AG10803 (cell line): ENCODE measurements around the gene SLC17A4.
A peak's percentile ranks its signal among the peaks of the same experiment; 100 is the strongest.

Experiments used
- DNase-seq: peaks from one replicate; pipeline ENCODE4 v3.0.0; 2010; ENCODE audit warnings: low read depth
- H3K4me3 ChIP-seq: 2 replicates; pipeline ENCODE4 v1.5.1; 2011; ENCODE audit warnings: mild to moderate bottlenecking, low read length, control low read depth
- TF ChIP-seq, protein P1 (sequence below): conservative IDR thresholded peaks from 2 replicates; pipeline ENCODE4 v1.5.1; 2011; ENCODE audit warnings: mild to moderate bottlenecking, low read length, control low read depth, inconsistent platforms

Gene SLC17A4

DNA sequence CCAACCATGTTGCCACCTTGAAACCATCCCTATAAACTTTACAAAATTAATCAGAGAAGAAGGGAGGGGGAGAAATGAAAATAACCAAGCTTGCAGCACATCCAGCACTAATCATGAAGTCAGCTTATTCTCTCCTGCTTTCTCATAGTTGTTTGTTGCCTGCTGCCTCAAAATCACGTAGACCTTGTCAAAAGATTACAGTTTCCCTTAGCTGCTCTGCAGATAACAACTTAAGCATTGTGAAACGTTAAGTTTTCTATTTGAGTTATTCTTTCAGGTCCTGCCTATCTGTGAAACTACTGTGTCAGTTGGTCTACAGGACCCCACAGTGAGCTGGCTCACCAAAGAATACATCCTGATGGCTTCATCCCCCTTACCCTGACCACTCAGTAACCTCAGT lies 32.9 kb downstream of the SLC17A4 start:
- no peak overlapping the region for H3K4me3 ChIP-seq
- TF ChIP-seq, protein P1, sequence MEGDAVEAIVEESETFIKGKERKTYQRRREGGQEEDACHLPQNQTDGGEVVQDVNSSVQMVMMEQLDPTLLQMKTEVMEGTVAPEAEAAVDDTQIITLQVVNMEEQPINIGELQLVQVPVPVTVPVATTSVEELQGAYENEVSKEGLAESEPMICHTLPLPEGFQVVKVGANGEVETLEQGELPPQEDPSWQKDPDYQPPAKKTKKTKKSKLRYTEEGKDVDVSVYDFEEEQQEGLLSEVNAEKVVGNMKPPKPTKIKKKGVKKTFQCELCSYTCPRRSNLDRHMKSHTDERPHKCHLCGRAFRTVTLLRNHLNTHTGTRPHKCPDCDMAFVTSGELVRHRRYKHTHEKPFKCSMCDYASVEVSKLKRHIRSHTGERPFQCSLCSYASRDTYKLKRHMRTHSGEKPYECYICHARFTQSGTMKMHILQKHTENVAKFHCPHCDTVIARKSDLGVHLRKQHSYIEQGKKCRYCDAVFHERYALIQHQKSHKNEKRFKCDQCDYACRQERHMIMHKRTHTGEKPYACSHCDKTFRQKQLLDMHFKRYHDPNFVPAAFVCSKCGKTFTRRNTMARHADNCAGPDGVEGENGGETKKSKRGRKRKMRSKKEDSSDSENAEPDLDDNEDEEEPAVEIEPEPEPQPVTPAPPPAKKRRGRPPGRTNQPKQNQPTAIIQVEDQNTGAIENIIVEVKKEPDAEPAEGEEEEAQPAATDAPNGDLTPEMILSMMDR: no peak
- DNase-seq: no peak

GRCh38 chr6:25788305-25788922 lies 33.9 kb downstream of the SLC17A4 start:
- peak; percentile 60 for DNase-seq
- TF ChIP-seq, protein P1: peak; percentile 73
- H3K4me3 ChIP-seq: no peak overlapping the region

DNA sequence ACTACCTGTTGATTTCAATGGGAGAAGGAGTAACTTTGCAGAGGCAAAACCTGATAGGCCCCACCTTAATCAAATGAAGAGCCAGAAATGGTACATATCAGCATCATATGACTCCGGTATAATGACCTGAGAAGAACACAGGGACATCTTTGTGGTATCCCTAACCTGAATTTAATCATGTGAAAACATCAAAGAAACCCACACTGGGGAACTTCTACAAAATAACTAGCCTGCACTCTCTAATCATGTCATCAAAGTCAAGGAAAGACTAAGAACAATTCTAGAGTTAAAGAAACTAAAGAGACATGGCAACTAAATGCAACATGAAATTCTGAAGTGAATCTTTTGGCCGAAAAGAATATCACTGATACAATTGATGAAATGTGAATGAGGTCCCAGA lies 34.9 kb downstream of the SLC17A4 start:
- H3K4me3 ChIP-seq: no peak overlapping the region
- TF ChIP-seq, protein P1: no peak
- DNase-seq: no peak

DNA sequence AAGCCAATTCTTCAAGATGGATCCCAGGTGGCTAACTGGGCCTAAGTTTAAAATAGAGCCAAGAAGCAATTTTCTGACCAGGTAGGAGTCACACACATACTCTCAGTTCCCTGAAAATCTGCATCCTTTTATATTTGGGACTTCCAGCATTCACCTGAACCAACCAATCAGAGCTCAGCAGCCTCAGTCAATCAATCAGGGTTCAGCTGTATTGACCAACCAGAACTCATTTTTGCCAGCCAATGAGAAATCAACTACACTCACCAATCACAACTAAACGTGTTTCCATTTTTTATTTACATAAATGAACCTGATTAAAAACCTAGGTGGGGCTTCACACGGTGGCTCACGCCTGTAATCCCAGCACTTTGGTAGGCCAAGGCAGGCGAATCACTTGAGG lies 37.5 kb downstream of the SLC17A4 start:
- TF ChIP-seq, protein P1: no peak
- no peak overlapping the region for H3K4me3 ChIP-seq
- no peak for DNase-seq

DNA sequence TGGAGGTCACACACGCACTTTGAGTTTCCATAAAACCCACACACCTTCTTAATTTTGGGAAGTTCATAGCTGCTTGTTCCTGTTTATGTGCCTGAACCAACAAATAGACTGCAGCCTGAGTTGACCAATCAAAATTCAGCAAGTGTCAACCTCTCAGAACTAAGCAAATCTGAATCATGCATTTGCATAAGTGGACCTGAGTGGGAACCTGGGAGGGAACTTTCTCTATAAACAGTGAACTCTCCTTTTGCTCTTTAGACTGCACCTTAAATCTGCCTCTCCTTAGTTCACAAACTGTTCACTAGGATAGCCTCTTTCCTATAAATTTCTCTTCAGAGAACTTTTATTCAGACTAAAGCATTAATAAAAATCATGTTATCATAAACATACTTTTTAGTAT lies 39.4 kb downstream of the SLC17A4 start:
- TF ChIP-seq, protein P1: no peak
- no peak for DNase-seq
- H3K4me3 ChIP-seq: no peak overlapping the region

DNA sequence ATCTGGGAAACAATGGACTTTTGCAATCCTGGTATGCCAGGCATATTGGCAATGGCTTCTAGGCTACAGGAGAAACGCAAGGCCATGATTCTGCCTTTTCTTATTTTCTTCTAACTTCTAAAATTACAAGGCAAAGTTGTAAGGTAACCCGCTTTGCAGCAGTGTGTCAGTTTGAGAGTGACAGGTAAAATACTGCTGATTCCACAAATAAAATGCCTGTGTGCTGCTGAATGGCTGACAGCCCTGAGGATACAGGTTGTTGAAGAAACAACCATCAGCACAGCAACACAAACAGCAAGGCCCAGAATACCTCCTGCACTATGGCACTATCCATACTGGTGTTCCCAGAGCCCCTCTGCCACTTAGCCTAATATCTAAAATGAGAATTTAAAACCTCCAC lies 40.2 kb downstream of the SLC17A4 start:
- no peak for DNase-seq
- TF ChIP-seq, protein P1: no peak
- no peak overlapping the region for H3K4me3 ChIP-seq

GRCh38 chr6:25801436-25801835 lies 46.9 kb downstream of the SLC17A4 start:
- no peak overlapping the region for H3K4me3 ChIP-seq
- TF ChIP-seq, protein P1: no peak
- no peak for DNase-seq
